ENCODE data around the gene VAMP2. TPM values are rescaled to one million over a fixed set of nuclear protein-coding genes. Genes with fewer than 3 reads are reported as not detected.

Gene VAMP2
- total and polyA plus RNA-seq, 10 of the 15 experiments (the other 5 are each of a cell fraction or from before 2014, with no cell fraction given) = 3.0 to 35.2 (median 25.0) TPM

GRCh38 chr17:8122422-8122923, 40.3 kb downstream of the VAMP2 start:
- ChIA-PET CTCF (interaction anchor here (1.0 to 3.7 kb wide), 8 partner anchors 10 to 178 kb away, joined by 3 to 46 read pairs (median 3); partner anchors contain the start of gene SLC25A35), RAD21 (ENCODE audit: unreplicated experiment) (interaction anchor here (0.7 to 2.6 kb wide), 9 partner anchors 16 to 100 kb away, joined by 3 to 16 read pairs (median 4); no protein-coding TSS in a partner anchor), POLR2A (interaction anchor here (0.6 to 3.9 kb wide), 12 partner anchors 11 to 173 kb away, joined by 3 to 19 read pairs (median 6); partner anchors contain the start of genes PER1 and SLC25A35), SMC1A (ENCODE audit: uncharacterized antibody, unreplicated experiment) (interaction anchor here (1.6 to 3.8 kb wide), 4 partner anchors 15 to 51 kb away, joined by 6 to 21 read pairs (median 6); no protein-coding TSS in a partner anchor)
- in situ Hi-C loops (cut with MboI) = no loop called here
- H3K27me3 ChIP-seq (replicated peaks in 1 of 2; ENCODE audit: control insufficient read depth in 2 of 2, insufficient read depth in 2 of 2, low read length in 1 of 2) = peaks cover 5 to 9% of the 10 kb centered on the region in 2 experiments
- no peaks in the 10 kb centered on the region for H3K9me3 ChIP-seq (replicated peaks; ENCODE audit: control insufficient read depth, insufficient read depth, low read length)
- peak overlapping the region; percentile 94 for H3K4me2 ChIP-seq (ENCODE audit: control insufficient read depth, insufficient read depth)
- H2AFZ ChIP-seq (ENCODE audit: control insufficient read depth, low read depth, low read length) = peak overlapping the region; percentile 66
- no peak overlapping the region for H3K27ac ChIP-seq (ENCODE audit: control insufficient read depth, insufficient read depth)
- no peaks in the 10 kb centered on the region for H3K36me3 ChIP-seq (ENCODE audit: control insufficient read depth in 2 of 2, insufficient read depth in 2 of 2, low read length in 1 of 2)
- no peaks in the 10 kb centered on the region for H4K20me1 ChIP-seq (ENCODE audit: control insufficient read depth, insufficient read depth)
- intact Hi-C loops (cut with micrococcal nuclease; ENCODE audit: unreplicated experiment) = loop anchor here (5.0 kb wide), 1 partner anchor 175 kb away; the partner anchor contains the start of gene SLC25A35
- WGBS (ENCODE audit: insufficient coverage, insufficient replicate concordance, low lambda C conversion rate, missing lambda C conversion rate) = 1% methylated on average over 26 of the region's 29 CpGs
- no peak for ATAC-seq
- no peak for DNase-seq (ENCODE audit: low read depth, low spot score)
- FAIRE-seq = no peak
- peaks cover 41% of the 10 kb centered on the region for H3K4me1 ChIP-seq (ENCODE audit: control insufficient read depth, insufficient read depth, low read length)
- BruUV-seq (replicated peaks) = no TSS peak
- H3K4me3 ChIP-seq = peak overlapping the region; percentile 99
- no peak for TF ChIP-seq YY1 (IDR thresholded peaks at IDR 0.05; ENCODE audit: low read depth, low read length)
- no peak for TF ChIP-seq SUZ12 (IDR thresholded peaks at IDR 0.05; ENCODE audit: unreplicated experiment)
- peak in 1 of 2 experiments; percentile 16; a peak in 1 of 4 replicates for TF ChIP-seq BHLHE40 (IDR thresholded peaks at IDR 0.05; ENCODE audit: borderline replicate concordance in 1 of 2, low read depth in 2 of 2, low read length in 1 of 2)
- peak; percentile 29 to 38; a peak in 1 of 4 replicates for TF ChIP-seq IKZF2 (IDR thresholded peaks at IDR 0.05)
- peak overlapping the region; percentile 53 for H3K9ac ChIP-seq (ENCODE audit: control insufficient read depth, insufficient read depth, low read length)
- H3K79me2 ChIP-seq (ENCODE audit: control insufficient read depth, insufficient read depth, low read length) = no peaks in the 10 kb centered on the region

Measured in GM12878 (cell line).